HUES6 (cell line): ENCODE data around the gene CNNM4.

Experiments
- H3K27ac ChIP-seq: 2 replicates; pipeline ENCODE4 v1.7.0; 2013; ENCODE audit warnings: low read depth, mild to moderate bottlenecking, low read length, inconsistent platforms
- H3K27me3 ChIP-seq: 2 replicates; pipeline ENCODE4 v1.6.1; 2013; ENCODE audit warnings: low read length; ENCODE audit not compliant: control insufficient read depth, insufficient read depth
- H3K36me3 ChIP-seq: 2 replicates; pipeline ENCODE4 v1.6.1; 2013; ENCODE audit warnings: low read length; ENCODE audit not compliant: control insufficient read depth, insufficient read depth
- H3K4me1 ChIP-seq: 2 replicates; pipeline ENCODE4 v1.6.1; 2013; ENCODE audit warnings: low read length; ENCODE audit not compliant: control insufficient read depth, insufficient read depth
- H3K4me3 ChIP-seq: 2 replicates; pipeline ENCODE4 v1.5.1; 2013; ENCODE audit warnings: low read depth, low read length
- H3K9ac ChIP-seq: one replicate; pipeline ENCODE4 v1.6.1; 2013; ENCODE audit warnings: mild to moderate bottlenecking, low read length
- H3K9me3 ChIP-seq: 2 replicates; pipeline ENCODE4 v1.6.1; 2013; ENCODE audit warnings: low read depth, low read length; ENCODE audit not compliant: control insufficient read depth, insufficient read depth

CNNM4 gene

DNA sequence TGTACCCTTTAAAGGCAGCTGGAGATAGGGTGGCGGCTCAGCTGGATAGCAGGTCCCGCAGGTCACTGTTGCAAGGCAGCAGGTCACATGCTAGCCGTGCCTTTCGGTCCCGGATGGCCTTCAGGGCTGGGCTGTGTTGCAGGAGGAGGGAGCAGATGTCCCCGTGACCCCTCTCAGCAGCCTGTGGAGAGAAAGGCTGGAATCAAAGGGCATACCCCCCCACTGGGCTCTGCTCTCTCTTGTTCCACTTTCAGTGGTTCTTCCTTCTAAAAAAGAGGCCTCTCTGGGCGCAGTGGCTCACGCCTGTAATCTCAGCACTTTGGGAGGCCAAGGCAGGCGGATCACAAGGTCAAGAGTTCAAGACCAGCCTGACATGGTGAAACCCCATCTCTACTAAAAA, 87.6 kb downstream of the CNNM4 start:
- Histone ChIP-seq H3K4me3 (no peak overlapping the region), H3K9ac (no peak overlapping the region), H3K9me3 (no peaks in the 10 kb centered on the region), H3K36me3 (peaks cover 47% of the 10 kb centered on the region), H3K27me3 (no peaks in the 10 kb centered on the region), H3K4me1 (no peaks in the 10 kb centered on the region), H3K27ac (no peak overlapping the region)

DNA sequence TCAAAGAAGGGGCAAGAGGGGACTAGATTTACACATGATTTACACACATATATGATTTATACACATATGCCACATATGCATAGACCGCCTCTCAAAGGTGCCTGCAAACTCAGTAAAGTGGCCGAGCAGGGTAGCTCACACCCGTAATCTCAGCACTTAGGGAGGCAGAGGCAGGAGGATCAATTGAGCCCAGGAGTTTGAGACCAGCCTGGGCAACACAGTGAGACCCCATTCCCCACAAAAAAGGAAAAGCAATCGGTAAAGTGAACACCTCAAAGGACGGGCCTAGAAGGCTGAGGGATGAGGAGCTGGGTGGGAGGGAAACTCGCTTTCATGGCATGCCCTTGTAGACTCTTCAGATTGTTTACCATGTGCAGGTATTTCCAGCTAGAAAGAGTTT, 92.0 kb downstream of the CNNM4 start:
- H3K9me3 ChIP-seq, result no peaks in the 10 kb centered on the region

DNA sequence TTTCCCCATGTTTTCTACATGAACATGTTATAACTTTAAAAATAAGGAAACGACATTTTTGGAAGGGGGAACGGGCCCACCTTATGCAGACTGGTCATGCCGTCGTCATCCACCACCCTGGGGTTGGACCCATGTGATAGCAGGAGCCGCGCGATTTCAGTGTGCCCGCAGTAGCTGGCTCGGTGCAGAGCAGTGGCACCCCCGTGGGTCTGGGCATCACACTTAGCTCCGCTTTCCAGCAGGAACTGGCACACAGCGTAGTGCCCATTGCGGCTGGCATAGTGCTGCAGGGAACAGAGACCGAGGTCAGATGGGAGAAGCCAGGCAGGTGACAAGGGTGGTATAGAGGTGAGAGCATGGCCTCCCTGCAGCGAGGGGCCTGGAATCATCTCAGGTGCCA, 92.6 kb downstream of the CNNM4 start:
- Histone ChIP-seq H3K4me1 (peaks cover 10% of the 10 kb centered on the region; the same call in 1 of the 2 replicates), H3K27me3 (no peaks in the 10 kb centered on the region), H3K9ac (no peak overlapping the region), H3K27ac (no peak overlapping the region), H3K9me3 (no peaks in the 10 kb centered on the region), H3K36me3 (peaks cover 41% of the 10 kb centered on the region), H3K4me3 (no peak overlapping the region)

More for the DNA sequence above, 92.0 kb downstream of the CNNM4 start:
- H3K4me1 ChIP-seq, result peaks cover 10% of the 10 kb centered on the region; the same call in 1 of the 2 replicates
- no peak overlapping the region for H3K4me3 ChIP-seq
- no peaks in the 10 kb centered on the region for H3K27me3 ChIP-seq
- H3K9ac ChIP-seq, result no peak overlapping the region
- peaks cover 47% of the 10 kb centered on the region for H3K36me3 ChIP-seq
- H3K27ac ChIP-seq, result no peak overlapping the region

DNA sequence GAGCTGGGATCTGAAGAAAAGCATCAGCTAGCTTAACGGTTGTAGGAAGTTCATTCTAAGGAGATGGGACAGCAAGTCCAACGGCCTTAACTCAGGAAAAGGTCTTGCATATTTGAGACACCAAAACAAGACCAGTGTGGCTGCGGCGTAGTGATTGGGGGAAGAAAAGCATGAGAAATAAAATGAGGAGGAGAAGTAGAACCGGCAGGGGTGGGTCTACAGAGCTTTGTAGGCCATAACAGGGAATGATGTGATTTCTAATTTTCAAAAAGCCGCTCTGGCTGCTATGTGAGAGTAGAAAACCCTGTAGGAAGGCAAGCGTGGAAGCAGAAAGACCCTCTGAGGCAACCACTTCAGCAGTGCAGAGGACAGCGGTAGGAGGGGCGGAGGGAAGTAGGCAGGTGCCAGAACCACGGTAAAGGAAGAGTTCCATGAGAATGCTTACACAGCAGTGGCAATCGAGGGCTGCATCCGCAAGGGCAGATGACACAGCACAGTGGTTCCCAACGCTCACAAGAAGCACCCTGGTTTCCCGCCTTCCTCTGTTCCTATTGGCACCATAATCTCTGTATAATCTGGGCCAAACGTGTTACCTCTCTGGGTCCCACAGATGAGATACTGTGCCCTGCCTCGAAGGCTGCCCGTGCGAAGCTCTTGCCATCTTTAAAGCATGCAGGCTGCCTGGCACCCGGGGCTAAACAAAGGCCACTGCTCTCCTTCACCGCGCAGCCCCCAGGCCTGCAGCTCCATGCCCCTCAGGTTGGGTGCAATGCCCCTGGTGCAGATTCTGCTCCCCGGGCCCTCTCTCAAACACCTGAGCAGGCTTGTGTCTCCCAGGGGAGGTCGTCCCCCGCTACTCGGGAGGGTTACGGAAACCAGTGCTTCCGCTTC, 96.3 kb downstream of the CNNM4 start:
- Histone ChIP-seq H3K4me1 (peaks cover 23% of the 10 kb centered on the region), H3K36me3 (peaks cover 42% of the 10 kb centered on the region), H3K9ac (peak overlapping the region; percentile 69), H3K27ac (no peak overlapping the region; the same call in 1 of the 2 replicates), H3K4me3 (peak overlapping the region; percentile 73), H3K9me3 (no peaks in the 10 kb centered on the region), H3K27me3 (no peaks in the 10 kb centered on the region)

DNA sequence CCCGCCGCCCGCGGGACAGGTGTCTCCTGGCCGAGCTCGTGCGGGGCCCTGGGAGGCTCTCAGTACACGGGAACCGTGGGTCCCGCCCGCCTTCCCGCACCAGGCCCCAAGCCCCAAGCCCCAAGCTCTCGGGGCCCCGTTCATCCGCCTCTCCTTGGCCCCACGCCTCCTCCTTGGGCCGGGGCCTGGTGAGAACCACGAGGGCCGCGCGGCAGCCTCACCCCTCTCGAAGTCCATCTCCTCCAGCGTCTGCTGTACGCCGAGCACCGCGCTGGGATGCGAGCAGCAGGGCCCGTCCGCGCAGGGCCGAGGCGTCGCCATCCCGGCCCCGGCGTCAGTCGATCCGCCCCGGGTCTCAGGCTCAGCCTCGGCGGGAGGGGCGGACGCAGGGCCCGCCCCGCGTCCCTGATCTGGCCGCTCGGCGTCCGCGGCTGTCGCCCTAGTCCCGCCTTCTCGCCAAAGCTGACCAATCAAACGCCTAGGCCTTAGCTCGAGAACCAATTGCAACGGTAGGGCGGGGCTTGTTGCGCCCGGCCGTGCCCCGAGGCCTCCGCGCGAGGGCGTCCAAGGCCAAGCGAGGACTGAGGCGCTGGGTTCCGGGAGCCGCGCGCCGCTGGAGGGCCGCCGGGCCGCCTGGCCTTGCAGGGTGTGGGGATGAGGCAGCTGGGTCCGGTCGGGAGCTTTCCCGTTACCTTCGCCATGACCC, 97.1 kb downstream of the CNNM4 start, which contains the start of gene ANKRD39:
Gene ANKRD39 (minus strand): TSS at position 350 of the 706 bp plus-strand sequence. CDS start 29 bp downstream, at position 321.
- H3K27ac ChIP-seq, result no peak within 1 kb of the TSS; the same call in 1 of the 2 replicates
- H3K4me1 ChIP-seq, result peaks cover 23% of the 10 kb centered on the region
- no peaks in the 10 kb centered on the region for H3K9me3 ChIP-seq
- no peaks in the 10 kb centered on the region for H3K27me3 ChIP-seq
- peak within 1 kb of the TSS; percentile 73 for H3K4me3 ChIP-seq
- H3K9ac ChIP-seq, result peak within 1 kb of the TSS; percentile 69
- peaks cover 39% of the 10 kb centered on the region for H3K36me3 ChIP-seq

DNA sequence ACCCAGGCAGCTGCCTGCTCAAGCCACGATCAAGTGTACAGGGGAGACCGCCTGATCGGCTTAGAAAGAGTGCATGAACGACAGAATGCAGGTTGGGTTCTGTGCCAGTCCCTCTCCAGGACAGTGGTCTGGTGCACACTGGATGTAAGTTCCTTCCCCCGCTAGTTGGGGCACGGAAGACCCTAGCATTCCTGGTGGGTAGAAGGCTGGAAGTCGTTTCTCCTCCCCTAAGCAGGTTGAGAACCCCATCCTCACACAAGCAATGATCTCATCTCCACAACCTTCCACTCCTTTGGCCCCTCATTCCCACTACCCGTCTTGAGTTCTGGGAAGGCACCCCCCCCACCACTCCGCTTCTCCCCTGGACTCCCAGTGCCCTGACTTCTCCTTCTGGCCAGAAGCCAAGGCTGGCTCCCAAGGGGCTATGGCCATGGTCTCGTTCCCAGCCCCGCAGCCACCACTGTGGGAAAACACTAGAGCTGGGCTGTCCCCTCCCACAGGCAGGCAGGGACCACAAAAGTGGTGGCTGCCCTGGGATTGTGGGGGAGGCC, 98.5 kb downstream of the CNNM4 start:
- Histone ChIP-seq H3K4me1 (peaks cover 23% of the 10 kb centered on the region), H3K27me3 (no peaks in the 10 kb centered on the region), H3K4me3 (peak overlapping the region; percentile 73), H3K27ac (no peak overlapping the region), H3K36me3 (peaks cover 42% of the 10 kb centered on the region), H3K9ac (peak overlapping the region; percentile 47), H3K9me3 (no peaks in the 10 kb centered on the region)

DNA sequence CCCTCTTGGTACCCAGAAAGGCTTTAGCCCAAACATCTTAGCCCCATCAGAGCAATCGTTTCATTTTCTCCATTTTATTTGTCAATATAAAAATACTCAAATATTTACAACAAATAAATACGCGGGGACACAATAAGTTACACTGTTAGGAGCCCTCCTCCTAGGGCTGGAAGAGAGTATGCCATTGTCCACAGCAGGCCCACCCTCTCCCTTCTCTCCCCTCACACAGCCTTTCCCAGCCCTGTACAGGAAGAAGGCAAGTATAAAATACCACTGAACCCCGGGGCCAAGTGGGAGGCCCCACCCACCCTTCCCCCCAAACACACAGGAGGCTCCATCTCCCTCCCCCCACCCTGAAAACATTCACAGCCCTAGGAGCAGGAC, 99.0 kb downstream of the CNNM4 start:
- no peak overlapping the region for H3K27ac ChIP-seq
- no peaks in the 10 kb centered on the region for H3K9me3 ChIP-seq
- H3K27me3 ChIP-seq, result no peaks in the 10 kb centered on the region
- no peak overlapping the region for H3K9ac ChIP-seq
- no peak overlapping the region for H3K4me3 ChIP-seq
- H3K4me1 ChIP-seq, result peaks cover 23% of the 10 kb centered on the region
- peaks cover 43% of the 10 kb centered on the region for H3K36me3 ChIP-seq

DNA sequence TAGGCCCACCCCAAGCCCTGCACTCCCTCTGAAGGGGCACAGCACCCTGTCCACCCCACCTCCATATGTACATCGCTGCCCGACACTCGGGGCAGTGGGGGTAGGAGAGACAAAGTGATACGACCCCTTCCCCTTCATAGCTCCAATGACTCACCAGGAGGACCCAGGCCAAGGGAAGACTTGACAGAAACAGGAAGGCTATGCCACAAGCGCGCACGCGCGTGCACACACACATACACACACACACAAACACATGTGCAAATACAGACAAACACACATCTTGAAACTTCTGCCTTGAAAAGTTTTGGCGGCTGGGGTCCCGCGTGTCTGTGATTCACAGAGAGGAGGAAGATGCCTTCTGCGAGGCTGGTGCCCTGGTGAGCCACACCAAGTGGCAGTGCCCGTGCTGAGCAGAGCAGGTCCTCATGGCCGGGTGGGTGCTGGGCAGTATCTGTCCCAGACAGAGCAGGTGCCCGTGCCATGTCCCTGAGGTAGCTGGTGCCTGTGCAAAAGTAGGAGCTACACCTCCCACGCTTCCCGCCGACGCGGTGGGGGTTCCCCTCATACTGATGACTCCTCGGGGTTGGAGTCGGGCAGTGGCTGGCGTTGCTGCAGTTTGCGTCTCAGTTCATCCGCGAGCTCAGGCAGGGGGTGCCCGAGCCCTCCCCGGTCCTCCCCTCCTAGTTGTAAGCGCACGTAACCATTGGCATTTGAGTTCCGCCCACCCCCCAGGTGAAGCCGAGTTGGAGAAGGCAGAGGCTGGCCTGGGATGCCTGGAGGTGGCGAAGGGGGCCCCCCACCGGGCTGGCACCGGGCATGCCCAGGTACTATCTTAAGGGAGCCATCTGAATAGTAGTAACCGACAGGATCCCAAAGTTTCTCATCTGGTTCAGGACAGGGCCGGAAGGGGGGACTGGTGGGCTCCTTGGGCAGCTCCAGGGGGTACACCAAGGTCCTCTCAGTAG, 99.6 kb downstream of the CNNM4 start:
- Histone ChIP-seq H3K9ac (no peak overlapping the region), H3K9me3 (no peaks in the 10 kb centered on the region), H3K36me3 (peaks cover 50% of the 10 kb centered on the region), H3K4me1 (peaks cover 23% of the 10 kb centered on the region), H3K4me3 (no peak overlapping the region), H3K27me3 (no peaks in the 10 kb centered on the region), H3K27ac (no peak overlapping the region)

DNA sequence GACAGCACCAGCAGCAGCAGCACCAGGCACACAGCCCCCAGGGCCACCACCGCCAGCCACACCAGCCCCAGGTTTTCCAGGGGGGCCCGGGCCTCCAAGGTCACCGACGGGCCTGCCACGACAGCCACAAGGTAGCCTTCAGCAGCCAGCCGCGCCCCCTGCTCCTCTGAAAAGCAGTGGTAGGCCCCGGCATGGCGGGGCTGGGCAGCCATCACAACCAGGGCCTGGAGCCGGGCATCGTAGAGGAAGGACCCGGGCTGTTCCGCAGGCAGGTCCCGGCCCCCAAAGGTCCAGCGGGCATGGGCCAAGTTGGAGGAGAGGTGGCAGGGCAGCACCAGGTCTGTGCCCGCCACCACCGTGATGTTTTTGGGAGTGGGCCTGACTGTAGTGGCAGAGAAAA, 100.4 kb downstream of the CNNM4 start:
- no peaks in the 10 kb centered on the region for H3K27me3 ChIP-seq
- no peaks in the 10 kb centered on the region for H3K9me3 ChIP-seq
- H3K27ac ChIP-seq, result no peak overlapping the region
- peaks cover 23% of the 10 kb centered on the region for H3K4me1 ChIP-seq
- H3K9ac ChIP-seq, result no peak overlapping the region
- no peak overlapping the region for H3K4me3 ChIP-seq
- peaks cover 57% of the 10 kb centered on the region for H3K36me3 ChIP-seq
